Smooth muscle cell (in vitro differentiated cells): ENCODE data around the gene RCAN3. TPM values are rescaled to one million over a fixed set of nuclear protein-coding genes. Genes with fewer than 3 reads are reported as not detected.

Experiments used
- DNase-seq: peaks from one replicate; lab custom pipeline; 2025; ENCODE audit not compliant: unreplicated experiment; lab: John Stamatoyannopoulos, UW
- H2AFZ ChIP-seq: fragments of 200-600 bp; sonication (generic); 2 replicates; pipeline ENCODE4 v1.6.0; 2016; ENCODE audit warnings: antibody characterized with exemption, low read depth, mild to moderate bottlenecking
- H3F3A ChIP-seq: fragments of 200-600 bp; sonication (generic); 2 replicates; pipeline ENCODE4 v1.6.0; 2017; ENCODE audit warnings: antibody characterized with exemption, low read depth
- H3K27ac ChIP-seq: fragments of 200-600 bp; sonication (generic); 2 replicates; pipeline ENCODE4 v1.5.1; 2016; ENCODE audit warnings: low read depth, mild to moderate bottlenecking
- H3K27me3 ChIP-seq: fragments of 200-600 bp; sonication (generic); 2 replicates; pipeline ENCODE4 v1.6.1; 2016; ENCODE audit warnings: low read depth, mild to moderate bottlenecking
- H3K36me3 ChIP-seq: fragments of 200-600 bp; sonication (generic); 2 replicates; pipeline ENCODE4 v1.5.1; 2016; ENCODE audit warnings: low read depth
- H3K4me1 ChIP-seq: fragments of 200-600 bp; sonication (generic); 2 replicates; pipeline ENCODE4 v1.5.1; 2016; ENCODE audit warnings: low read depth
- H3K4me2 ChIP-seq: fragments of 200-600 bp; sonication (generic); 2 replicates; pipeline ENCODE4 v1.6.0; 2016; ENCODE audit warnings: mild to moderate bottlenecking
- H3K4me3 ChIP-seq: fragments of 200-600 bp; sonication (generic); 2 replicates; pipeline ENCODE4 v1.5.1; 2016; ENCODE audit warnings: mild to moderate bottlenecking
- H3K79me2 ChIP-seq: fragments of 200-600 bp; sonication (generic); 2 replicates; pipeline ENCODE4 v1.6.0; 2016; ENCODE audit warnings: low read depth, mild to moderate bottlenecking
- H3K9ac ChIP-seq: fragments of 200-600 bp; sonication (generic); 2 replicates; pipeline ENCODE4 v1.6.0; 2016; ENCODE audit warnings: low read depth
- H3K9me3 ChIP-seq: fragments of 200-600 bp; sonication (generic); replicated peaks from 2 replicates; pipeline ENCODE4 v1.5.1; 2016; ENCODE audit warnings: low read depth
- H4K20me1 ChIP-seq: fragments of 200-600 bp; sonication (generic); 2 replicates; pipeline ENCODE4 v1.6.0; 2016; ENCODE audit warnings: low read depth
- WGBS: methylation state at CpG from one replicate; pipeline ENCODE4 v1.1.7; 2016; ENCODE audit warnings: low lambda C conversion rate; 5-methylcytosine and 5-hydroxymethylcytosine counted together
- polyA plus RNA-seq: library from polyadenylated mRNA; unstranded; fragments of >200 nt; fragmentation: Nextera tagmentation; extraction: Ambion mirVana; gene quantifications from 2 replicates; pipeline ENCODE4 v1.2.1, GENCODE V29; 2016
- total RNA-seq: library from RNA; depleted of rRNA; stranded (reverse); fragments of >200 nt; gene quantifications from 2 replicates; pipeline ENCODE4 v1.2.3, GENCODE V29; 2014
- TF ChIP-seq, protein P1 (sequence below): fragments of 200-600 bp; sonication (generic); IDR thresholded peaks from 2 replicates; pipeline ENCODE4 v1.5.1; 2017; ENCODE audit warnings: borderline replicate concordance, mild to moderate bottlenecking, antibody characterized with exemption; ENCODE audit not compliant: insufficient read depth, poor library complexity, severe bottlenecking

Gene RCAN3
- total and polyA plus RNA-seq, 2 experiments from 2014 or later, result 4.5 to 20.0 TPM

DNA sequence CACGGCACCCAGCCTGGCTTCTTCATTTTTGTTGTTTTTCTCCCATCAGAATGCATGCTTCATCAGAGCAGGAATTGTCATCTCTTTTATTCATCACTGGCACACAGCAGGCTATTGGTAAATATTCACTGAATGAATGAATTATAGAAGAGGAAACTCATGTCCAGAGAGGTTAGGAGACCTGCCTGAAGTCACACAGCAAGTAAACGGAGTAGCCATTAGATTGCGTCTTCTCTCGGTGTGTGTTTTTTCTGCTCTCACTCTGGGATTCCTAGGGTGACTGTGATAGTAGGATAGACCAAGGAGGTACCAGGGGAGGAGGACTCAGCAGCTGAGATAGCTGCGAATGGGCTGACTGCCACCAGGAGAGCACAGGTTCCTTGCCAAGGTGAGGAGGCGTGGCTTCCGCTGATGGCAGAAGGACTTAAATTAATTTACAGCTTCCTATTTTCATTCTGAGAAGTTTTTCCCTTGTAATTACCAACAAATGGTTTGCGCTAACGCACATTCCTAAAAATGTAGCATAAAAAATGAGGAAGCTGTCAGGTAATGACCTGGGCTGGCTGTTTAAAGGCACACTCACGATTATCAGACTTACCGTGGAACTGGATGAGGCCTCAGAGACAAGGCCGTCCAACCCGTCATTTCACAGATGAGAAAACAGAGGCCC lies 48.8 kb downstream of the RCAN3 start:
- H3K27me3 ChIP-seq, result peaks cover 13% of the 10 kb centered on the region
- no peak for DNase-seq
- no peaks in the 10 kb centered on the region for H3K9me3 ChIP-seq
- peak overlapping the region; percentile 58 for H3K27ac ChIP-seq
- H3K4me2 ChIP-seq, result no peak overlapping the region
- TF ChIP-seq, protein P1, sequence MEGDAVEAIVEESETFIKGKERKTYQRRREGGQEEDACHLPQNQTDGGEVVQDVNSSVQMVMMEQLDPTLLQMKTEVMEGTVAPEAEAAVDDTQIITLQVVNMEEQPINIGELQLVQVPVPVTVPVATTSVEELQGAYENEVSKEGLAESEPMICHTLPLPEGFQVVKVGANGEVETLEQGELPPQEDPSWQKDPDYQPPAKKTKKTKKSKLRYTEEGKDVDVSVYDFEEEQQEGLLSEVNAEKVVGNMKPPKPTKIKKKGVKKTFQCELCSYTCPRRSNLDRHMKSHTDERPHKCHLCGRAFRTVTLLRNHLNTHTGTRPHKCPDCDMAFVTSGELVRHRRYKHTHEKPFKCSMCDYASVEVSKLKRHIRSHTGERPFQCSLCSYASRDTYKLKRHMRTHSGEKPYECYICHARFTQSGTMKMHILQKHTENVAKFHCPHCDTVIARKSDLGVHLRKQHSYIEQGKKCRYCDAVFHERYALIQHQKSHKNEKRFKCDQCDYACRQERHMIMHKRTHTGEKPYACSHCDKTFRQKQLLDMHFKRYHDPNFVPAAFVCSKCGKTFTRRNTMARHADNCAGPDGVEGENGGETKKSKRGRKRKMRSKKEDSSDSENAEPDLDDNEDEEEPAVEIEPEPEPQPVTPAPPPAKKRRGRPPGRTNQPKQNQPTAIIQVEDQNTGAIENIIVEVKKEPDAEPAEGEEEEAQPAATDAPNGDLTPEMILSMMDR, result no peak
- H4K20me1 ChIP-seq, result no peaks in the 10 kb centered on the region
- 88% methylated on average over 13 of the region's 13 CpGs for WGBS
- H3K36me3 ChIP-seq, result no peaks in the 10 kb centered on the region
- H3K4me1 ChIP-seq, result no peaks in the 10 kb centered on the region
- no peak overlapping the region for H2AFZ ChIP-seq
- H3K9ac ChIP-seq, result no peak overlapping the region
- no peak overlapping the region for H3K4me3 ChIP-seq
- H3F3A ChIP-seq, result peaks cover 3% of the 10 kb centered on the region
- H3K79me2 ChIP-seq, result no peaks in the 10 kb centered on the region

GRCh38 chr1:24551960-24552571 lies 49.4 kb downstream of the RCAN3 start:
- peaks cover 20% of the 10 kb centered on the region for H3K27me3 ChIP-seq
- H3K36me3 ChIP-seq, result no peaks in the 10 kb centered on the region
- no peaks in the 10 kb centered on the region for H3K4me1 ChIP-seq
- WGBS, result 55% methylated on average over 10 of the region's 10 CpGs
- peak overlapping the region; percentile 78 for H2AFZ ChIP-seq
- peak overlapping the region; percentile 58 for H3K27ac ChIP-seq
- peak overlapping the region; percentile 29 for H3K9ac ChIP-seq
- DNase-seq, result no peak
- H3K4me3 ChIP-seq, result no peak overlapping the region
- peaks cover 3% of the 10 kb centered on the region for H3F3A ChIP-seq
- no peaks in the 10 kb centered on the region for H3K79me2 ChIP-seq
- no peaks in the 10 kb centered on the region for H3K9me3 ChIP-seq
- TF ChIP-seq, protein P1, result no peak
- H3K4me2 ChIP-seq, result peak overlapping the region; percentile 53
- H4K20me1 ChIP-seq, result no peaks in the 10 kb centered on the region

GRCh38 chr1:24553931-24554330 lies 51.3 kb downstream of the RCAN3 start:
- Histone ChIP-seq H3K79me2 (no peaks in the 10 kb centered on the region), H3K36me3 (no peaks in the 10 kb centered on the region)
- WGBS, result 92% methylated on average over 3 of the region's 3 CpGs

More at GRCh38 chr1:24553931-24554330, 51.3 kb downstream of the RCAN3 start:
- TF ChIP-seq, protein P1, result no peak
- peaks cover 3% of the 10 kb centered on the region for H3F3A ChIP-seq
- H3K9ac ChIP-seq, result no peak overlapping the region
- H3K4me3 ChIP-seq, result no peak overlapping the region
- no peaks in the 10 kb centered on the region for H4K20me1 ChIP-seq
- H3K27ac ChIP-seq, result no peak overlapping the region
- no peak overlapping the region for H3K4me2 ChIP-seq
- DNase-seq, result no peak
- H2AFZ ChIP-seq, result no peak overlapping the region
- H3K9me3 ChIP-seq, result no peaks in the 10 kb centered on the region
- H3K4me1 ChIP-seq, result no peaks in the 10 kb centered on the region
- peaks cover 25% of the 10 kb centered on the region for H3K27me3 ChIP-seq
